Measurements from ENCODE around the gene INTS15.

GRCh38 chr7:6642861-6643640, 53.2 kb downstream of the INTS15 start:
- no peak for TF ChIP-seq ZNF24 (IDR thresholded peaks at IDR 0.05)
- no peak for TF ChIP-seq RAD21 (IDR thresholded peaks at IDR 0.05; ENCODE audit: insufficient read depth, low read depth, low read length)
- no peak for TF ChIP-seq MXI1 (IDR thresholded peaks at IDR 0.05; ENCODE audit: low read depth, low read length)
- TF ChIP-seq ZZZ3 (IDR thresholded peaks at IDR 0.05; ENCODE audit: control insufficient read depth, insufficient read length, low read depth), result no peak
- no peak for TF ChIP-seq CTCF (IDR thresholded peaks at IDR 0.05 in 2 of 3, conservative IDR thresholded peaks at IDR 0.05 in 1 of 3; ENCODE audit: control insufficient read depth in 2 of 3, extremely low read depth in 1 of 3, insufficient read depth in 1 of 3, low read depth in 3 of 3, low read length in 3 of 3)
- no peak for TF ChIP-seq STAT3 (IDR thresholded peaks at IDR 0.05; ENCODE audit: low read depth, low read length)
- TF ChIP-seq CEBPB (IDR thresholded peaks at IDR 0.05; ENCODE audit: borderline replicate concordance in 1 of 2, low read depth in 2 of 2, low read length in 2 of 2), result no peak
- TF ChIP-seq CREM (IDR thresholded peaks at IDR 0.05; ENCODE audit: low read depth), result no peak
- no peak for TF ChIP-seq PBX3 (IDR thresholded peaks at IDR 0.05; ENCODE audit: insufficient replicate concordance, low read depth, low read length)
- no peak for TF ChIP-seq YY1 (IDR thresholded peaks at IDR 0.05; ENCODE audit: low read depth, low read length)
- TF ChIP-seq TCF7 (IDR thresholded peaks at IDR 0.05; ENCODE audit: borderline replicate concordance), result no peak
